GM12878 (cell line): Measurements from ENCODE around the gene CDK16. TPM values are rescaled to one million over a fixed set of nuclear protein-coding genes. Genes with fewer than 3 reads are reported as not detected.

ENCODE experiments used
- CHD1 ChIP-seq: IDR thresholded peaks from 2 replicates; pipeline ENCODE4 v1.6.1; 2012; ENCODE audit warnings: low read depth, low read length, improper control_type of control experiment
- EGR1 ChIP-seq, 2 experiments: IDR thresholded peaks; 1 replicate in 1 of 2; 2 replicates in 1 of 2; pipeline ENCODE4 v1.6.1; 2011 to 2012; ENCODE audit warnings: low read depth in 2 of 2, low read length in 2 of 2, borderline replicate concordance in 1 of 2, mild to moderate bottlenecking in 1 of 2, moderate library complexity in 1 of 2
- FOXM1 ChIP-seq: IDR thresholded peaks from 2 replicates; pipeline ENCODE4 v1.6.1; 2012; ENCODE audit warnings: low read depth, mild to moderate bottlenecking, inconsistent platforms, low read length, moderate library complexity
- KAT2A ChIP-seq: conservative IDR thresholded peaks from 2 replicates; pipeline ENCODE4 v1.6.1; 2011; ENCODE audit warnings: low read depth, low read length; ENCODE audit not compliant: control insufficient read depth
- NFXL1 ChIP-seq: fragments of 450-650 bp; IDR thresholded peaks from 2 replicates; pipeline ENCODE4 v1.6.1; 2017; ENCODE audit warnings: antibody characterized with exemption, mild to moderate bottlenecking, borderline replicate concordance
- PML ChIP-seq: IDR thresholded peaks from 2 replicates; pipeline ENCODE4 v1.6.1; 2012; ENCODE audit warnings: low read length, inconsistent platforms
- RAD51 ChIP-seq: fragments of 450-650 bp; IDR thresholded peaks from 2 replicates; pipeline ENCODE4 v1.6.1; 2016; ENCODE audit warnings: moderate library complexity, mild to moderate bottlenecking, inconsistent platforms
- RFX5 ChIP-seq: IDR thresholded peaks from 2 replicates; pipeline ENCODE4 v1.6.1; 2011; ENCODE audit warnings: low read depth, low read length, improper control_type of control experiment
- SIN3A ChIP-seq: IDR thresholded peaks from 2 replicates; pipeline ENCODE4 v1.6.1; 2012; ENCODE audit warnings: low read depth, low read length, improper control_type of control experiment
- SIX5 ChIP-seq: IDR thresholded peaks from 2 replicates; pipeline ENCODE4 v1.6.1; 2011; ENCODE audit warnings: mild to moderate bottlenecking, low read depth, low read length, moderate library complexity; ENCODE audit not compliant: severe bottlenecking
- ZNF274 ChIP-seq: IDR thresholded peaks from one replicate; pipeline ENCODE4 v1.8.0; 2011; ENCODE audit not compliant: insufficient read length, insufficient read depth
- polyA plus RNA-seq, 11 experiments: library from polyadenylated mRNA; depleted of rRNA in 4 of 11; unstranded in 6 of 11; stranded (reverse) in 5 of 11; fragments of >200 nt; fragmentation: Nextera tagmentation in 4 of 11; fragmentation: Illumina TruSeq in 1 of 11; extraction: Ambion mirVana in 4 of 11; extraction: Trizol in 1 of 11; gene quantifications; 1 replicate in 1 of 11; 2 replicates in 10 of 11; pipeline versions ENCODE4 v1.2.1 to v1.2.3, GENCODE V29; 2011 to 2016; ENCODE audit warnings: inconsistent platforms in 2 of 11, missing spikeins in 2 of 11, low read depth in 1 of 11
- total RNA-seq, 4 experiments: library from RNA; depleted of rRNA in 3 of 4; stranded (reverse); fragments of >200 nt in 3 of 4; fragmentation: Illumina TruSeq in 1 of 4; extraction: Trizol in 1 of 4; gene quantifications; 2 replicates each; pipeline versions ENCODE4 v1.2.1 to v1.2.3, GENCODE V29; 2013 to 2021
- TF ChIP-seq, protein P1 (sequence below): fragments of 450-650 bp; IDR thresholded peaks from 2 replicates; pipeline ENCODE4 v1.6.1; 2017; ENCODE audit warnings: mild to moderate bottlenecking, moderate library complexity
- TF ChIP-seq, protein P2 (sequence below): fragments of 450-650 bp; conservative IDR thresholded peaks from 2 replicates; pipeline ENCODE4 v1.6.1; 2017; ENCODE audit warnings: mild to moderate bottlenecking, moderate library complexity
- TF ChIP-seq, protein P3 (sequence below): fragments of 150-350 bp; IDR thresholded peaks from 2 replicates; pipeline ENCODE4 v1.6.1; 2016; ENCODE audit warnings: low read depth, low read length

The CDK16 gene
- total and polyA plus RNA-seq, 10 of the 15 experiments (the other 5 are each of a cell fraction or from before 2014, with no cell fraction given), result 2.4 to 75.1 (median 48.2) TPM

DNA sequence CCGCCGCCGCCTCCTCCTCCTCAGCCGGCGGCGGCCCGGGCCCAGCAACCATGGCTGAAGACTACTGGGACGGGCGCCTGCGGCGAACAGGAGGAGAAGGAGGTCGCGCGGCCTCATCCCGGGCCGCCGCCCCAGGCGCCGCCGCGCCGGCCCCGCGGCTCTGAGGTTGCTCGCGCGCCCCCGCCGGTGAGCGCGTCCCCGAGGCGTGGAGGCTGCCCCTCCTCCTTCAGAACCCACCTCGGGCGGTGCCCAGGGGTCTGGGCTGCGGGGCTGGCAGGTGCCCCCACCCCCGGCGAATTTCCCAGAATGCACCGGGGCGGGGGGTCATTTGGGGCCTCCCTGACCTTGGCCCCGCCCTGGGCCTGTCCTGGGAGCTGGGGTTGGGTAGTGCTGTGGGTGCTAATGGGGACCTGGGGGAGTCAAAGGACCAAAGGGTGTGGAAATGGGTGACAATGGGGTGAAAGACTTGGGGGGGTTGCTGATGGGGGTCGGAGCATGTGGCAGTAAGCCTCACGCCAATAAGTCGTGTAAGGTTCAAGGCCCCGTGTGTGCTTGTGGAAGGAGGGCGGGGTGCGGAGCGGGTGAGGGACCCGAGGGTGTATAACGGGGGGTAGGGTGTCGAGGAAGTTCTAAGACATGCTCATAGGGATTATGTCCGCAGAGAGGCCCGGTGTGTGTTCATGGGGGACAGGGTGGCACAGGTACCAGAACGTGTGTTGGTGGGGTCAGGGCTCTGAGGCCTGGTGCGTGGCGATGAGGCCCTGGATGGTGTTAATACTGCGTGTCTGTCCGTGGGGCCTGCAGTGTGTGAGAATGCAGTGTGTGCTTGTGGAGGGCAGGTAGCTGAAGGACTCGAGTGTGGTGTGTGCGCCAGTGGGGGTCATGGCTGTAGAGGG lies 687 bp downstream of the CDK16 start (continued):
- TF ChIP-seq, protein P1, sequence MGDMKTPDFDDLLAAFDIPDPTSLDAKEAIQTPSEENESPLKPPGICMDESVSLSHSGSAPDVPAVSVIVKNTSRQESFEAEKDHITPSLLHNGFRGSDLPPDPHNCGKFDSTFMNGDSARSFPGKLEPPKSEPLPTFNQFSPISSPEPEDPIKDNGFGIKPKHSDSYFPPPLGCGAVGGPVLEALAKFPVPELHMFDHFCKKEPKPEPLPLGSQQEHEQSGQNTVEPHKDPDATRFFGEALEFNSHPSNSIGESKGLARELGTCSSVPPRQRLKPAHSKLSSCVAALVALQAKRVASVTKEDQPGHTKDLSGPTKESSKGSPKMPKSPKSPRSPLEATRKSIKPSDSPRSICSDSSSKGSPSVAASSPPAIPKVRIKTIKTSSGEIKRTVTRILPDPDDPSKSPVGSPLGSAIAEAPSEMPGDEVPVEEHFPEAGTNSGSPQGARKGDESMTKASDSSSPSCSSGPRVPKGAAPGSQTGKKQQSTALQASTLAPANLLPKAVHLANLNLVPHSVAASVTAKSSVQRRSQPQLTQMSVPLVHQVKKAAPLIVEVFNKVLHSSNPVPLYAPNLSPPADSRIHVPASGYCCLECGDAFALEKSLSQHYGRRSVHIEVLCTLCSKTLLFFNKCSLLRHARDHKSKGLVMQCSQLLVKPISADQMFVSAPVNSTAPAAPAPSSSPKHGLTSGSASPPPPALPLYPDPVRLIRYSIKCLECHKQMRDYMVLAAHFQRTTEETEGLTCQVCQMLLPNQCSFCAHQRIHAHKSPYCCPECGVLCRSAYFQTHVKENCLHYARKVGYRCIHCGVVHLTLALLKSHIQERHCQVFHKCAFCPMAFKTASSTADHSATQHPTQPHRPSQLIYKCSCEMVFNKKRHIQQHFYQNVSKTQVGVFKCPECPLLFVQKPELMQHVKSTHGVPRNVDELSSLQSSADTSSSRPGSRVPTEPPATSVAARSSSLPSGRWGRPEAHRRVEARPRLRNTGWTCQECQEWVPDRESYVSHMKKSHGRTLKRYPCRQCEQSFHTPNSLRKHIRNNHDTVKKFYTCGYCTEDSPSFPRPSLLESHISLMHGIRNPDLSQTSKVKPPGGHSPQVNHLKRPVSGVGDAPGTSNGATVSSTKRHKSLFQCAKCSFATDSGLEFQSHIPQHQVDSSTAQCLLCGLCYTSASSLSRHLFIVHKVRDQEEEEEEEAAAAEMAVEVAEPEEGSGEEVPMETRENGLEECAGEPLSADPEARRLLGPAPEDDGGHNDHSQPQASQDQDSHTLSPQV, result no peak
- TF ChIP-seq FOXM1 (no peak), SIN3A (no peak), NFXL1 (no peak), PML (peak; percentile 39; the same call in 1 of the 2 replicates), KAT2A (no peak), ZNF274 (no peak), RFX5 (no peak), RAD51 (no peak), EGR1 (IDR thresholded peaks at IDR 0.05; ENCODE audit: borderline replicate concordance in 1 of 2, low read depth in 2 of 2, low read length in 2 of 2) (no peak), SIX5 (no peak), CHD1 (no peak)
- TF ChIP-seq, protein P2, sequence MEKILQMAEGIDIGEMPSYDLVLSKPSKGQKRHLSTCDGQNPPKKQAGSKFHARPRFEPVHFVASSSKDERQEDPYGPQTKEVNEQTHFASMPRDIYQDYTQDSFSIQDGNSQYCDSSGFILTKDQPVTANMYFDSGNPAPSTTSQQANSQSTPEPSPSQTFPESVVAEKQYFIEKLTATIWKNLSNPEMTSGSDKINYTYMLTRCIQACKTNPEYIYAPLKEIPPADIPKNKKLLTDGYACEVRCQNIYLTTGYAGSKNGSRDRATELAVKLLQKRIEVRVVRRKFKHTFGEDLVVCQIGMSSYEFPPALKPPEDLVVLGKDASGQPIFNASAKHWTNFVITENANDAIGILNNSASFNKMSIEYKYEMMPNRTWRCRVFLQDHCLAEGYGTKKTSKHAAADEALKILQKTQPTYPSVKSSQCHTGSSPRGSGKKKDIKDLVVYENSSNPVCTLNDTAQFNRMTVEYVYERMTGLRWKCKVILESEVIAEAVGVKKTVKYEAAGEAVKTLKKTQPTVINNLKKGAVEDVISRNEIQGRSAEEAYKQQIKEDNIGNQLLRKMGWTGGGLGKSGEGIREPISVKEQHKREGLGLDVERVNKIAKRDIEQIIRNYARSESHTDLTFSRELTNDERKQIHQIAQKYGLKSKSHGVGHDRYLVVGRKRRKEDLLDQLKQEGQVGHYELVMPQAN, result peak; percentile 32
- TF ChIP-seq, protein P3, sequence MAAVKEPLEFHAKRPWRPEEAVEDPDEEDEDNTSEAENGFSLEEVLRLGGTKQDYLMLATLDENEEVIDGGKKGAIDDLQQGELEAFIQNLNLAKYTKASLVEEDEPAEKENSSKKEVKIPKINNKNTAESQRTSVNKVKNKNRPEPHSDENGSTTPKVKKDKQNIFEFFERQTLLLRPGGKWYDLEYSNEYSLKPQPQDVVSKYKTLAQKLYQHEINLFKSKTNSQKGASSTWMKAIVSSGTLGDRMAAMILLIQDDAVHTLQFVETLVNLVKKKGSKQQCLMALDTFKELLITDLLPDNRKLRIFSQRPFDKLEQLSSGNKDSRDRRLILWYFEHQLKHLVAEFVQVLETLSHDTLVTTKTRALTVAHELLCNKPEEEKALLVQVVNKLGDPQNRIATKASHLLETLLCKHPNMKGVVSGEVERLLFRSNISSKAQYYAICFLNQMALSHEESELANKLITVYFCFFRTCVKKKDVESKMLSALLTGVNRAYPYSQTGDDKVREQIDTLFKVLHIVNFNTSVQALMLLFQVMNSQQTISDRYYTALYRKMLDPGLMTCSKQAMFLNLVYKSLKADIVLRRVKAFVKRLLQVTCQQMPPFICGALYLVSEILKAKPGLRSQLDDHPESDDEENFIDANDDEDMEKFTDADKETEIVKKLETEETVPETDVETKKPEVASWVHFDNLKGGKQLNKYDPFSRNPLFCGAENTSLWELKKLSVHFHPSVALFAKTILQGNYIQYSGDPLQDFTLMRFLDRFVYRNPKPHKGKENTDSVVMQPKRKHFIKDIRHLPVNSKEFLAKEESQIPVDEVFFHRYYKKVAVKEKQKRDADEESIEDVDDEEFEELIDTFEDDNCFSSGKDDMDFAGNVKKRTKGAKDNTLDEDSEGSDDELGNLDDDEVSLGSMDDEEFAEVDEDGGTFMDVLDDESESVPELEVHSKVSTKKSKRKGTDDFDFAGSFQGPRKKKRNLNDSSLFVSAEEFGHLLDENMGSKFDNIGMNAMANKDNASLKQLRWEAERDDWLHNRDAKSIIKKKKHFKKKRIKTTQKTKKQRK, result no peak
